ENCODE measurements around the gene ISCU.
A peak's percentile ranks its signal among the peaks of the same experiment; 100 is the strongest.
"Not testable (repeated sequence)": the region's sequence is repeated elsewhere in the genome, so short reads cannot be mapped to it uniquely, and the experiment has no call there.

The ISCU gene

DNA sequence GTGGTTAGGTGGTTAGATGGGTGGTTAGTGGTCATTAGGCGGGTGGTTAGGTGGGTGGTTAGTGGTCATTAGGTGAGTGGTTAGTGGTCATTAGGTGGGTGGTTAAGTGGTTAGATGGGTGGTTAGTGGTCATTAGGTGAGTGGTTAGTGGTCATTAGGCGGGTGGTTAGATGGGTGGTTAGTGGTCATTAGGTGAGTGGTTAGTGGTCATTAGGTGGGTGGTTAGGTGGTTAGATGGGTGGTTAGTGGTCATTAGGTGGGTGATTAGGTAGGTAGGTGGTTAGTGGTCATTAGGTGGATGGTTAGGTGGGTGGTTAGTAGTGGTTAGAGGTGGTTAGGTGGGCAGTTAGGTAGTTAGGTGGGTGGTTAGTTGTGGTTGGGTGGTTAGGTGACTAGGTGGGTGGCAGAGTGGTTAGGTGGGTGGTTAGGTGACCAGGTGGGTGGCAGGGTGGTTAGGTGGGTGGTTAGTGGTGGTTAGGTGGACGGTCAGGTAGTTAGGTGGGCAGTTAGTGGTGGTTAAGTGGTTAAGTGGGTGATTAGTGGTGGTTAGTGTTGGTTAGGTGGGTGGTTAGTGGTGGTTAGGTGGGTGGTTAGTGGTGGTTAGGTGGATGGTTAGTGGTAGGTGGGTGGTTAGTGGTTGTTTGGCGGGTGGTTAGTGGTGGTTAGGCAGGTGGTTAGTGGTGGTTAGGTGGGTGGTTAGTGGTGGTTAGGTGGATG, 43.5 kb downstream of the ISCU start:
- no peak for DNase-seq

DNA sequence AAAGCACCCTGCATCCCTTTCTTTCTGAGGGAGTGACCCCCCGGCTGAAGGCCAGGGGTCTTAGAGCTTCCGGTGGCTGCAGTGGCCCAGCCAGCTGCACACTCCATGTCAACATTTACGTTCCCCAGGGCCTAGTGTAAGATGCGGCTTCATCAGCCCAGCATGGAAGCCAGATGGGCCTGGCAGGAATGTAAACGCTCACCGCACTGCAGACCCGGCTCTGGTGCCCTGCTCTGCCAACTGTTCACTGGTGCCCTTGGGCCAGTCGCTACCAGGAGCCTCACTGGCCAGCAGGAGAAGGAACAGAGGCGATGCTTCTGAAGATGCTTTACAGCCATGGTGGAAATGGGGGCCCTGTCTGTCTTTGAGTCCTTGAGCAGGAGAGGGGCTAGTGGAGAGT, 44.1 kb downstream of the ISCU start:
- DNase-seq: no peak

DNA sequence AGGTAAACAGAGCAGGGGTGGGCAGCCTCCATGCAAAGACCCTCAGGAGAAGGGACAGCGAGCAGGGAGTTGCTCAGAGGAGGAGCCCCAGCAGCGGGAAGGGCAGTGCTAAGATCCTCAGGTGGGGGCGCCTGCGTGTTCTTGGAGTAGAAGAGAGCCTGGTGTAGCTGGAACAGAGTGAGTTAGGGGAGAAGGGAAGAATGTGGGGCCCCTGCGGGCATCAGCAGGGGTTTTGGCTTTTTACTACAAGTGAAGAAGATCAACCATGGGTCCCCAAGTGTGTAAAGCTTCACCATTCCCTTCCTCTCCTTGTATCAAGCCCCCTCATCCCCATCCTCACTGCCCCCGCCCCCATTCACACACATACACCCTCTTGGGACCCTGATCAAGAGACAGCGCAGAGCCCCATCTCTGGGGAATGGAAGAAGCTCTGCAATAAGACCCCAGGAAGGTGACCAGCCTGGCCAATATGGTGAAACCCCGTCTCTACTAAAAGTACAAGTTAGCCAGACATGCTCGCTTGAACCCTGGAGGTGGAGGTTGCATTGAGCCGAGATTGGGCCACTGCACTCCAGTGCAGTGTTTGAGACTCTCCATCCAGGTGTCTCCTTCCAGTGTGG, 45.7 kb downstream of the ISCU start:
- DNase-seq: no peak

DNA sequence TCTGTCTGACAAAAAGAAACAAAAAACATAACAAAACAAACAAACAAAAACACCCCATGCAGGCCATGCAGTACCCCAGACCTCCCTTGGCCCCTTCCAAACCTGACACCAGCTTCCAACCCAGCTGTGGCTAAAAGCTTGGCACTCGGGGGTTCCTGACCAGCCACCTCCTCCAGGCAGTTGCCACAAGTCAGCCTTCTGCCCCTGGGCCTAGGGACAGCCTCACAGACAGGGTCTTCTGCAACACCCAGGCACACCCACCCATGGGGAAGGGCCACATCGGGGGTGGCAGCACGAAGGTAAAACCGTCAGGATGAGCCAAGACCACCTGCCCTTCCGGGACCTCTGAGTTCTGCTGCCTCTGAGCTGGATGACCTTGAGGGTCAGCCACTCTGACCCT, 46.2 kb downstream of the ISCU start:
- no peak for DNase-seq

DNA sequence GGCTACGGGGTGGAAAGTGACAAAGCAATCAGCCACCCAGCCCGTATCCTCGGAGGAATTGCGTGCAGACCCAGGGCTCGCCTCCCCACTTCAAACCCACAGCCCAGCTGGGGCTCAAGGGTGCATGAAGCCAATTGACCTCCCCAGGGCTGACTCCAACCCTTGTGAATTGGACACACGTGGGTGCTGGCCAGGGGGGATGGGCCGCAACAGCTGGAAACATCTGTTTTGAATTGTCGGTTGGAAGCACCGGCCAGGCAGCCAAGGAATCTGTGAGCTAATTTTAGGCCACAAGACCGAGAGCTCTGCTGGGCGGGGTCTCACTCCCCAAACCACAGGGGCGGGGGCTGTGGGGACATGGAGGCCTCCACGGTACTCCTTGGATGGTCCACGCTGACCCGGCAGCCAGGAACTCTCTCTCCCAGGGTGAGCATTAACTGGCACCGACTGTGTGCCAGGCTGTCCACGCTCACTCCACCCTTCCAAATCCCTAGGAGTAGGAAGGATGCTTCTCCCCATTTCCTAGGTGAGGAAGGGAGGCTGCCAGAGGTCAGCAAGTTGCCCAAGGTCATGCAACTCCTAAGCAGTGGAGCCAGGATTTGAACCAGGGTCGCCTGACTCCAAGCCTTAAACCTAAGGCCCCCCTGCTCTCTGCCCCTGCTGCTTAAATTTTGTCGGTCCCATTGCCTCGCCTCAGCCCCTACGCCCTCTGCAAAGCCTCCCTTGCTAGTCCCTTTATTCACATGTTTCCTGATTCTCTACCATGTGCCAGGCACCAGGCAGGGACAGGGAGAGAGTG, 47.3 kb downstream of the ISCU start:
- DNase-seq: no peak

DNA sequence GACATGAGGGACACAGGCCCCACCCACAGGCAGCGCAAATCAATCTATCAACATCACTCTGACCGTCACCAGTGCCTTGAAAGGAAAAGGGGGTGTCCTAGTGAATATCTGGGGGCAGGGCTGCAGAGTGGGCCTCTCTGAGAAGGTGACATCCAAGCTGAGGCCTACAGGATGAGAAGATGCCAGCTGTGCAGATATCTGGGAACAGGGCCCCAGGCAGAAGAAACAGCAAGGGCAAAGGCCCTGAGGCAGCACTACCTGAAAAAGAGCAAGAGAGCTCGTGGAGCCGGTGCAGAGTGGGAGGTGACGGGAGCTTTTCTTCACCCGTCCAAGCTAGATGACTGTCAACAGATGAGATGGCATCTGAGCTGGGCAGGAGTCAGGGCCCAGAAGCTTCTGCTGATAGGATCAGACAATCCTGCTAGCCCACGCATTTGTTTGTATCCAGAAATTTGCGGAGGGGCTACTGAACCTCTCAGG, 48.0 kb downstream of the ISCU start:
- DNase-seq: no peak

DNA sequence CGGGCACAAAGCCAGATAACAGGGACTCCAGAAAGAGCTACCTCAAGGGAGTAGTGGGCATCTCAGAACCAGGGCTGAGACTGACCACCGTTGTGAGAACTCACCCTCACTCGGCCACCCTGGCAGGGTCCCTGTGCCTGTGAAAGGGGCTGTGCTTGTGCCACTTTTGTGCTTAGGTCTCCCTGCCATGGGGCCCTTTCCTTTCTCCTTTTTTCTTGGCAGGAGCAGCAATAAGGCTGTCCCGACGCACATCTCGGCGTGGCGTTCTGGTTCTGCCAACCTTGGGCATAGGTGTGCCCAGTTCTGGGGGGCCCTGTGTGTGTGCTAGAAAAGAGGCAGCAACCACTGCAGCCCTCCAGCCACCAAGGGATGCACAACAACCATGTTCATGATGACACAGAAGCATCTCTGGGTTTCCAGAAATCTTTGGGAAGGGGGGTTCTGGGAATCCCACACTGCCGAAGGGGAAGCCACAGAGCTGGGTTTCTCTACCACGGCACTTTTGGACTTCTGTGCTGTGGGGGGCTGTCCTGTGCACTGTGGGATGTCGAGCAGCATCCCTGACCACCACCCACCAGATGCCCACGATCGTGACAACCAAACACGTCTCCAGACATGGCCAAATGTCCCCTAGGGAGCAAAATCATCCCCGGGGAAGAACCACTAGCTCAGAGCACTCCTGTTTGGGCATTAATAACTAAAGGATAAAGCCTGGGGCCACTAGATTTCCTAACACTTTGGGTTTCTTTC, 48.6 kb downstream of the ISCU start:
- DNase-seq: no peak

DNA sequence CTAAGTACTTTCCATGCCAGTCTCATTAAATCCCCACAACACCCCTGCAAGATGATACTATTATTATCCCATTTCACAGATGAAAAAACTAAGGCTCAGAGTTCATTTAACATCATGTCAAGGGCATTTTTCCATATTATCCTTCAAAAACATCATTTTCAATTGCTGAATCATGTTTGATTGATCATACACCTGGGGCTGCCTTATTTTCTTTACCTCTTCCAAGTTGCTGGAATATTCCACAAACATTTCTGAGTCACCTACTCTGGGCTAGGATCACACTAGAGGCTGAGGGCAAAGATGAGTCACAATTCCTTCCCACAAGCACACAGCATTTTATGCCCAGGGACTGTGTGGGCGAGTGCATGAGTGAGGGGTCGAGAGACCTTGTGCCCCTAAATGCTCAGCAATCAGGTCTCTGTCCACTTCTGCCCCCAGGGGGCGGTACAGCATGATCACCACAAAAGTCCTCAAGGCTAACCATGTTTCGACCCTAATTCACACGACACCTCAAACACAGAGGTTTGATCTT, 49.6 kb downstream of the ISCU start:
- DNase-seq: no peak

DNA sequence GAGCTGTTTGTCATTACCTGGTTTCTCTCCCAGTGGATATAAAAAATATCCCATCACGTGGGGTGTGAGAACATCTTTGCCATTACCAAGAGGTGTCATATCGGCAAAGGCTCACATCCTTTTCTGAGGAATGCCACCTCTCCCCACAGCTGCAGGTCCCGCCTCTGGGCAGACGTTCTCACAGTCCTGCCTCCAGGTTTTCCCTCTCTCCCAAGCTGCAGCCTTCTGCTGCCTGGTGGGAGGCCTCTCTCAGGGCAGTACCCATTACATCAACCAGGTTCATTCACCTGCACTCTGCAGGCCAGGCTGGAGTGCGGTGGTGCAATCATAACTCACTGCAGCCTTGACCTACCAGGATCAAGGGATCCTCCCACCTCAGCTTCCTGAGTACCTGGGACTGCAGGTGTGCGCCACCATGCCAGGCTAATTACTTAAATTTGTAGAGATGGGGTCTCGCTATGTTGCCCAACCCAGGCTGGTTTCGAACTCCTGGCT, 50.4 kb downstream of the ISCU start:
- DNase-seq: no peak

DNA sequence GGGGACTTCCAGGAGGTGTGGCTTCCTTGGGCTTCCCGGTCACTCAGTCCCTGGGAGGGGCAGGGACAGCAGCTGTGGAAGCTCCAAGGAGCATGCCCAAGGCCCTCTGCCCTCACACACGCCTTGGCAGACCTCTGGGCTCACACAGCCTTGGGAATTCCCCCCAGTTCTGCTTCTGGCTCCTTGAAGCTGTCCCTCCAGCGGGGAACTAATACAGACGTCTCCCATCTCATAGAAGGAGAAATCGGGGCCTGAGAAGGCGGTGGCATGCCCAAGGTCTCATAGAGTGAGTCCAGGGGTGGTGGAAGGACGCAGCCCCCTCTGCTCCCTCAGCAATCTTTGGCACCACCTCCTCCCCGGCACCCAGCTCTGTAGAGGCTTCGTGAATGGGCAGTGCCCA, 51.2 kb downstream of the ISCU start:
- DNase-seq: no peak

DNA sequence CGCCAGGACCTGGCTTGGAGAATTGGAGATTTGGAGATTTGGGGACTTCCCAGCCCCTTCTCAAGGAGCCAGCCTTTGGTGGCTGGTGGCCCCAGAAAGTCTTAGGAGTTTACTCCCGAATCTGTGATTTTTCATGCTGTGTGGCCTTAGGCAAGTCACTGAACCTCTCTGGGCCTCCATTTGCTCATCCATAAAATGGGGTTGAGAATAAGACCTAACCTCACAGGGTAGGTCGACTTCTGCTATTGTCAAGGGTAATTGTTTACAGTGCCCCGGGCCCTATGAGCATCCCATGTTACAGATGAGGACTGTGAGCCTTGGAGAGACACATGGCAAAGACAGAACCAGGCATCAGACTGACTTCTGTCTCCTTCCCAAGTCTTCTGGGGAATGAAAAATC, 51.6 kb downstream of the ISCU start:
- no peak for DNase-seq

DNA sequence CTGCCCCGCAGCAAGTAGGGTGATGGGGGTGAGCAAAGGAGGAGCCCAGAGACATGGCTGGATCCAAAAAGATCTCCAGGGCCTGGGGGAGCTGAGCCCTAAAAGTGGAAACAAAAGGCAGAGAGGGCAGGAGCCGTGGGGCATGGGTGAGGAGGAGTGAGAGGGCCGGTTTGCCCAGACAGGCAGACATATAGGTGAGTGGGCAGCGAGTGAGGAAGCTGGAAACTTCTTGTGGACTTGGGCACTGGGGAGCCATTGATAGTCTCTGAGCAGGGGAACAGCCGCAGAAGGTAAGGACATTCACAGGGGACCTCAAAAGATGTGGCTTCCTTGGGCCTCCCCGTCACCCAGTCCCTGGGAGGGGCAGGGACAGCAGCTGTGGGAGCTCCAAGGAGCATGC, 52.2 kb downstream of the ISCU start:
- no peak for DNase-seq

DNA sequence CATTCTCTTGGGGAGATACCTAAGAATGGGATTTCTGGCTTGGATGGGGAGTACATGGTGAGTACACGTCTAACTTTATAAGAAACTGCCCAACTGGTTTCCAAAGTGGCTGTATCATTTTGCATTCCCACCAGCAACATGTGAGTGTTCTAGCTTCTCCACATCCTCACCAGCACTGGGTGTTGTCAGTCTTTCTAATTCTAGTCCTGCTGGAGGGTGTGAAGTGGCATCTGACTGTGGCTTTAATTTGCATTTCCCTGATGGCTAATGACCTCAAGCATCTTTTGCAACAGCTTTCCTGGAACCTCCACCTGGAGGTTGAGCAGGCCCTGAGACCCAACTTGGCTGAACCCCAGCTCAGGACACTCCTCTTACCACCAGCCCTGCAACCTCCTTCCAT, 53.5 kb downstream of the ISCU start:
- no peak for DNase-seq

DNA sequence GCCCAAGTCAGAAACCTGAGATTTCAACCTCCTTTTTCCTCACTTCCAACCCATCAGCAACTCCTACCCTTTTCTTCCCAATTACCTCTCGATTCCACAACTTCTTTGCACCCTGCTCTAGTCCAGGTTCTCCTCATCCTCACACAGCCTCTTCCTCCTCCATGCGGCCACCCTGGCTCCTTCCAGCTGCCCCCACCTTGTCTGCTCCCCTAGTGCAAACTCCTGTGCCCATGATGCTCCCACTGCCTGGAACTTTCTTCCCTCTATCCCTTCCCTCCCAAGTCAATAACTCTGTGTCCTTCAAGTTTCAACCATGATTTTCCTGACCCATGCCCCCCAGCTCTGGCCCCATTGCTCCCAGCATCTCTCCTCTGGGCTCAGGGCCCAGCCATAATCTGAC, 54.0 kb downstream of the ISCU start:
- no peak for DNase-seq

DNA sequence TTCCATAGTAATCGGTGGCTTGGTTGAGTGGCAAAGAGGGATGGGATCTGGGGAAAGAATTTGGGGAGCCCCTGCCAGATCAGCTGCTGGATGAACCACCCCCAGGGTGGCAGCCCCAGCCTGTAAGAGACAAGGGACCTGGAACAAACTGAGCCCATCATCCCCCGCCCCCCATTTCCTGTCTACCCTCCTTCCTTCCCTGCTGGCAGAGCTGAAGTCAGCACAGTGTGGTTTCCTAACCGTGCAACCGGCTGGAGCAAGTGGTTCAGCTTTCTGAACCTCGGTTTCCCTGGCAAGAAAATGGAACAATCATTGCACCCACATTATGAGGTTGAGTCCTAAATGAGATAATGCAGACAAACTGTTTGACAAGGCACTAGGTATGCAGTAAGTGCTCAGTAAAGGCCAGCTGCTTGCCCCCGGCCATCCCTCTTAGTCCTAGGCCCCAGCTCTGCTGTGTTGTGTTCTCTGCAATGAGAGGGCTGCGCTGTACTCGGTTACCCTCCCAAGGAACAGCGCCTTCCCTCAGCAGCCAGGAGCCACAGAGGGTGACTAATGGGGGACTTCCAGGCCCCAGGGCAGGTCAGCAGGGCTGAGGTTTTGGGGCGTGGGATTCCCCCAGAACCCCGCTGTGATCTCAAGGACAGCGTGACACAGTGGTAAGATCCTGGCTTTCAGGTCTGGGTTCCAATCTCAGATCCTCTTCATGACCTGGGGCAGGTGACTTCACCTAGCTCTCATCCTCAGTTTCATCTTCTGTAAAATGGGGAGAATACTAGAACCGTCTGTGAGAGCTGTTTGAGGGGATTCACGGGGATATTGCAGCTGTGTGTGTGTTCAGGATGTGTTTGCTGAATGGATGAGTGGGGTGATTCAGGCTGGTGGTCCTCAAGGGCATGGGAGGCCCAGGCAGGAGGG, 54.8 kb downstream of the ISCU start:
- peak; percentile 44 for DNase-seq

DNA sequence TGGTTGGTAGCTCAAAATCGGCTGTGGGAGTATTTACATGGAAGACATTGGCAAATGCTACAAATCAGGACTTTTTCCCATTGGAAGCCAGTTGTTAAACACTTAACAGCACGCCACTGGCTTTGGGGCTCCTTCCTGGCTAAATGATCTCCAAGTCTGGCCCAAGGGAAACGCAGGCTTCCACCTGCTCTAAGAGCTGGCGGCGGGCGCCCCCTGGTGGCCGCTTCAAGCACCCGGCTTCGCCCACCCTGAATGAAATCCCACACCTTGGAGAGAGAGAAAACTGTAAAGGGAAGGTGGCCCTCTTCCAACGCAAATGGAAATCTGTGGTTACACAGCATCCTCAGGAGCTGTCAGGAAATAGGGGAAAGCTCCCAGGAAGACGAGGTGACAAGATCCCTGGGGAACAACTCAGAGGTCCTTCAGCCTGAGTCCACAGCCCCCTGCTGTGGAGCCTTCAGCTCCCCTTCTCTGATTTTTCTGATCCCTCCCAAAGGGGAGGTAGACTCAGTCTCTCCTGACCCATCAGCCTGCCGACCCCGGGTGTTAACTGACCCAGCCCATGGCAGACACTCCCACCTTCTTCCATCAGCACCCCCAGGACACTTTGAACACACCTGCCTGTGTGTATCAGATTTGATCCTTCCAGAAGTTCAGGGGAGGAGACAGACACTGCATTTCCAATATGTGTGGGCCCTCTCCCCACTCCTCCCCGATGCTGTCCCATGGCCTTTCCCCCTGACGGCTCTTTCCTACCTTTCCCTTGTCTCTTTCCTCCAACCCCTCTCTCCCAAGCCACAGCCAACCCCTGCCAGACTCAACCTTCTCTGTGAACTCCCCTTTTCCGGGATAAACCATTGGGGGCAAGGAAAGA, 55.9 kb downstream of the ISCU start:
- DNase-seq: peak; percentile 57

DNA sequence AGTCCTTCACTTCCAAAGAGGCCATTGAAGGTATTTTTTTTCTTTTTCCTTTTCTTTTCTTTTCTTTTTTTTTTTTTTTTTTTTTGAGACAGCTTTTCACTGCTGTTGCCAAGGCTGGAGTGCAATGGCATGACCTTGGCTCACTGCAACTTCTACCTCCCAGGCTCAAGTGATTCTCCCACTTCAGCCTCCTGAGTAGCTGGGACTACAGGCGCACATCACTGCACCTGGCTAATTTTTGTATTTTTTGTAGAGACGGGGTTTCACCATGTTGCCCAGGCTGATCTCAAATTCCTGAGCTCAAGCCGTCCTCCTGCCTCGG, 56.5 kb downstream of the ISCU start:
- not testable (repeated sequence) for DNase-seq

All from activated gamma-delta T cell (primary cell).